ENCODE results near the gene TTI1. TPM values are rescaled to one million over a fixed set of nuclear protein-coding genes. Genes with fewer than 3 reads are reported as not detected.

The TTI1 gene
- total RNA-seq, 1 donor from 2014 or later: 30.1 TPM

- Mint-ChIP-seq H3K27me3 (no peaks in the 10 kb centered on the region), H3K36me3 (ENCODE audit: low read depth) (peaks cover 56% of the 10 kb centered on the region), H3K4me3 (no peak overlapping the region), H3K4me1 (peaks cover 14% of the 10 kb centered on the region), H3K27ac (peak overlapping the region; percentile 80), H3K9me3 (no peaks in the 10 kb centered on the region)
- ATAC-seq (ENCODE audit: low read depth) (peak; percentile 97), DNase-seq (peak; percentile 73)
- TF ChIP-seq, protein P1, sequence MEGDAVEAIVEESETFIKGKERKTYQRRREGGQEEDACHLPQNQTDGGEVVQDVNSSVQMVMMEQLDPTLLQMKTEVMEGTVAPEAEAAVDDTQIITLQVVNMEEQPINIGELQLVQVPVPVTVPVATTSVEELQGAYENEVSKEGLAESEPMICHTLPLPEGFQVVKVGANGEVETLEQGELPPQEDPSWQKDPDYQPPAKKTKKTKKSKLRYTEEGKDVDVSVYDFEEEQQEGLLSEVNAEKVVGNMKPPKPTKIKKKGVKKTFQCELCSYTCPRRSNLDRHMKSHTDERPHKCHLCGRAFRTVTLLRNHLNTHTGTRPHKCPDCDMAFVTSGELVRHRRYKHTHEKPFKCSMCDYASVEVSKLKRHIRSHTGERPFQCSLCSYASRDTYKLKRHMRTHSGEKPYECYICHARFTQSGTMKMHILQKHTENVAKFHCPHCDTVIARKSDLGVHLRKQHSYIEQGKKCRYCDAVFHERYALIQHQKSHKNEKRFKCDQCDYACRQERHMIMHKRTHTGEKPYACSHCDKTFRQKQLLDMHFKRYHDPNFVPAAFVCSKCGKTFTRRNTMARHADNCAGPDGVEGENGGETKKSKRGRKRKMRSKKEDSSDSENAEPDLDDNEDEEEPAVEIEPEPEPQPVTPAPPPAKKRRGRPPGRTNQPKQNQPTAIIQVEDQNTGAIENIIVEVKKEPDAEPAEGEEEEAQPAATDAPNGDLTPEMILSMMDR (IDR thresholded peaks at IDR 0.05): peak; percentile 98
- POLR2A ChIA-PET: interaction anchor here (0.8 to 1.2 kb wide), 5 partner anchors 16 to 163 kb away, joined by 3 to 12 read pairs (median 3); no protein-coding TSS in a partner anchor
- CTCF ChIA-PET: interaction anchor here (0.5 to 10.5 kb wide), 41 partner anchors 8 to 867 kb away, joined by 3 to 307 read pairs (median 4); partner anchors contain the start of genes RPRD1B, TGM2 and TTI1
- intact Hi-C loops (cut with micrococcal nuclease): loop anchor here (1.0 to 5.0 kb wide), 8 partner anchors 16 to 495 kb away; partner anchors contain the start of genes RPRD1B, TGM2 and TTI1
Measured at GRCh38 chr20:38057351-38057972, 24.2 kb upstream of the TTI1 start.

- DNase-seq (no peak), ATAC-seq (ENCODE audit: low read depth) (no peak)
- H3K27me3 Mint-ChIP-seq: no peaks in the 10 kb centered on the region
- peak overlapping the region; percentile 4 for H3K27ac Mint-ChIP-seq
- ChIA-PET CTCF (interaction anchor here (1.0 to 10.5 kb wide), 2 partner anchors 109 to 165 kb away, joined by 3 to 307 read pairs; no protein-coding TSS in a partner anchor), POLR2A (no interaction called here)
- intact Hi-C loops (cut with micrococcal nuclease): loop anchor here (5.0 kb wide), 2 partner anchors 404 to 494 kb away; no protein-coding TSS in a partner anchor
- no peak overlapping the region for H3K4me3 Mint-ChIP-seq
- TF ChIP-seq, protein P1 (IDR thresholded peaks at IDR 0.05): no peak
- no peaks in the 10 kb centered on the region for H3K9me3 Mint-ChIP-seq
- peaks cover 68% of the 10 kb centered on the region for H3K36me3 Mint-ChIP-seq (ENCODE audit: low read depth)
- peaks cover 14% of the 10 kb centered on the region for H3K4me1 Mint-ChIP-seq
Measured at GRCh38 chr20:38055848-38056247, 22.6 kb upstream of the TTI1 start.

- no peaks in the 10 kb centered on the region for H3K9me3 Mint-ChIP-seq
- intact Hi-C loops (cut with micrococcal nuclease): loop anchor here (5.0 kb wide), 2 partner anchors 403 to 493 kb away; no protein-coding TSS in a partner anchor
- POLR2A ChIA-PET: no interaction called here
- no peak overlapping the region for H3K27ac Mint-ChIP-seq
- CTCF ChIA-PET: interaction anchor here (10.5 kb wide), 1 partner anchor 166 kb away, joined by 307 read pairs; no protein-coding TSS in a partner anchor
- peaks cover 11% of the 10 kb centered on the region for H3K4me1 Mint-ChIP-seq
- TF ChIP-seq, protein P1 (IDR thresholded peaks at IDR 0.05): no peak
- peaks cover 65% of the 10 kb centered on the region for H3K36me3 Mint-ChIP-seq (ENCODE audit: low read depth)
- no peak for DNase-seq
- ATAC-seq (ENCODE audit: low read depth): no peak
- H3K4me3 Mint-ChIP-seq: no peak overlapping the region
- no peaks in the 10 kb centered on the region for H3K27me3 Mint-ChIP-seq
Measured at GRCh38 chr20:38055294-38055693, 22.0 kb upstream of the TTI1 start.

DNA sequence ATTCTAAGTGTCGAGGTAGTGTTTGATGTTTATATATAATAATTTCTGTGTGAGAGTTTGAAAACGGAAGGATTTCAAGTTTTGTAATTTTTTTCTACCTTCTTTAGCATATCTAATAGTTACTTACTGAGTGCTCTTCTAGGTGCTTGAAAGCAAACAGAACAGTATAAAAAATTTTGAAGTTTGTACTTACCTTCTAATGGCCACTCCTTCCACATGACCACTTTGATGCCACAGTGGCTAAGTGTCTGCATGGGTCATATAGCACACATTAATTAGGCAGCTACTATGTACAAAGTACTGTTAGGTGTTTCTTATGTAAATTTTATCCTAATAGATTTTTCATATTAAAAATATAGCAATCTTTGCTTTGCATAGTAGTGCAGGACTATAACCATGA, 21.4 kb upstream of the TTI1 start:
- H3K27ac Mint-ChIP-seq: no peak overlapping the region
- POLR2A ChIA-PET: no interaction called here
- CTCF ChIA-PET: interaction anchor here (10.5 kb wide), 1 partner anchor 166 kb away, joined by 307 read pairs; no protein-coding TSS in a partner anchor
- no peaks in the 10 kb centered on the region for H3K9me3 Mint-ChIP-seq
- TF ChIP-seq, protein P1 (IDR thresholded peaks at IDR 0.05): no peak
- peaks cover 10% of the 10 kb centered on the region for H3K4me1 Mint-ChIP-seq
- intact Hi-C loops (cut with micrococcal nuclease): loop anchor here (5.0 kb wide), 2 partner anchors 402 to 492 kb away; no protein-coding TSS in a partner anchor
- no peak for DNase-seq
- ATAC-seq (ENCODE audit: low read depth): no peak
- no peak overlapping the region for H3K4me3 Mint-ChIP-seq
- peaks cover 65% of the 10 kb centered on the region for H3K36me3 Mint-ChIP-seq (ENCODE audit: low read depth)
- no peaks in the 10 kb centered on the region for H3K27me3 Mint-ChIP-seq

GRCh38 chr20:38052870-38053269, 19.6 kb upstream of the TTI1 start:
- intact Hi-C loops (cut with micrococcal nuclease): no loop called here
- CTCF ChIA-PET: interaction anchor here (1.4 to 3.0 kb wide), 2 partner anchors 23 to 169 kb away, joined by 3 to 15 read pairs; no protein-coding TSS in a partner anchor

More at GRCh38 chr20:38052870-38053269, 19.6 kb upstream of the TTI1 start:
- ATAC-seq (ENCODE audit: low read depth) (no peak), DNase-seq (no peak)
- TF ChIP-seq, protein P1 (IDR thresholded peaks at IDR 0.05): no peak
- peaks cover 68% of the 10 kb centered on the region for H3K36me3 Mint-ChIP-seq (ENCODE audit: low read depth)
- H3K27ac Mint-ChIP-seq: no peak overlapping the region
- POLR2A ChIA-PET: interaction anchor here (1.0 kb wide), 1 partner anchor 19 kb away, joined by 4 read pairs; the partner anchor contains the start of genes RPRD1B and TTI1
- peaks cover 10% of the 10 kb centered on the region for H3K4me1 Mint-ChIP-seq
- H3K4me3 Mint-ChIP-seq: no peak overlapping the region
- no peaks in the 10 kb centered on the region for H3K27me3 Mint-ChIP-seq
- no peaks in the 10 kb centered on the region for H3K9me3 Mint-ChIP-seq

Measured in activated B cell treated with CpG ODN at 0.5 μM for 24 hours (primary cell).